GM12878 (cell line): ENCODE results near the gene GNB3. TPM values are rescaled to one million over a fixed set of nuclear protein-coding genes. Genes with fewer than 3 reads are reported as not detected.

Experiments used
- BCL11A ChIP-seq: IDR thresholded peaks from 2 replicates; pipeline ENCODE4 v1.6.1; 2011; ENCODE audit warnings: low read depth, low read length
- BMI1 ChIP-seq: fragments of 450-650 bp; IDR thresholded peaks from 2 replicates; pipeline ENCODE4 v1.6.1; 2016; ENCODE audit warnings: mild to moderate bottlenecking, moderate library complexity, borderline replicate concordance
- ESRRA ChIP-seq: IDR thresholded peaks from 2 replicates; pipeline ENCODE4 v1.6.1; 2012; ENCODE audit warnings: mild to moderate bottlenecking, low read length, improper control_type of control experiment
- ETV6 ChIP-seq, 2 experiments: fragments of 450-650 bp in 1 of 2; IDR thresholded peaks in 1 of 2; conservative IDR thresholded peaks in 1 of 2; 2 replicates each; pipeline ENCODE4 v1.6.1; 2014; ENCODE audit warnings: antibody characterized with exemption in 1 of 2, borderline replicate concordance in 1 of 2, low read depth in 1 of 2, mild to moderate bottlenecking in 1 of 2, moderate library complexity in 1 of 2
- JUND ChIP-seq: IDR thresholded peaks from 2 replicates; pipeline ENCODE4 v1.6.1; 2012; ENCODE audit warnings: low read depth, mild to moderate bottlenecking, low read length, improper control_type of control experiment, moderate library complexity
- MTA2 ChIP-seq: fragments of 450-650 bp; IDR thresholded peaks from 2 replicates; pipeline ENCODE4 v1.6.1; 2016; ENCODE audit warnings: low read depth, mild to moderate bottlenecking, moderate library complexity
- NR2C1 ChIP-seq: fragments of 450-650 bp; IDR thresholded peaks from 2 replicates; pipeline ENCODE4 v1.6.1; 2017; ENCODE audit warnings: antibody characterized with exemption, mild to moderate bottlenecking, moderate library complexity
- RAD21 ChIP-seq: IDR thresholded peaks from 2 replicates; pipeline ENCODE4 v1.6.1; 2011; ENCODE audit warnings: mild to moderate bottlenecking, low read depth, low read length, moderate library complexity; ENCODE audit not compliant: insufficient read depth
- RELA ChIP-seq: fragments of 450-650 bp; IDR thresholded peaks from 2 replicates; pipeline ENCODE4 v1.8.0; 2014; ENCODE audit warnings: borderline replicate concordance; ENCODE audit not compliant: partially characterized antibody
- SIX5 ChIP-seq: IDR thresholded peaks from 2 replicates; pipeline ENCODE4 v1.6.1; 2011; ENCODE audit warnings: mild to moderate bottlenecking, low read depth, low read length, moderate library complexity; ENCODE audit not compliant: severe bottlenecking
- SREBF1 ChIP-seq: IDR thresholded peaks from 2 replicates; pipeline ENCODE4 v1.6.1; 2012; ENCODE audit warnings: mild to moderate bottlenecking, low read length
- polyA plus RNA-seq, 11 experiments: library from polyadenylated mRNA; depleted of rRNA in 4 of 11; unstranded in 6 of 11; stranded (reverse) in 5 of 11; fragments of >200 nt; fragmentation: Nextera tagmentation in 4 of 11; fragmentation: Illumina TruSeq in 1 of 11; extraction: Ambion mirVana in 4 of 11; extraction: Trizol in 1 of 11; gene quantifications; 1 replicate in 1 of 11; 2 replicates in 10 of 11; pipeline versions ENCODE4 v1.2.1 to v1.2.3, GENCODE V29; 2011 to 2016; ENCODE audit warnings: inconsistent platforms in 2 of 11, missing spikeins in 2 of 11, low read depth in 1 of 11
- total RNA-seq, 4 experiments: library from RNA; depleted of rRNA in 3 of 4; stranded (reverse); fragments of >200 nt in 3 of 4; fragmentation: Illumina TruSeq in 1 of 4; extraction: Trizol in 1 of 4; gene quantifications; 2 replicates each; pipeline versions ENCODE4 v1.2.1 to v1.2.3, GENCODE V29; 2013 to 2021
- TF ChIP-seq, protein P1 (sequence below), 3 experiments: IDR thresholded peaks in 2 of 3; conservative IDR thresholded peaks in 1 of 3; 2 replicates each; pipeline ENCODE4 v1.5.1; 2011; ENCODE audit warnings: low read depth in 3 of 3, low read length in 3 of 3, mild to moderate bottlenecking in 3 of 3, control low read depth in 2 of 3, moderate library complexity in 2 of 3, inconsistent platforms in 1 of 3, mixed read lengths in 1 of 3; ENCODE audit not compliant: control insufficient read depth in 2 of 3, insufficient read depth in 1 of 3; ENCODE audit errors: extremely low read depth in 1 of 3
- TF ChIP-seq, protein P2 (sequence below): fragments of 450-650 bp; IDR thresholded peaks from 2 replicates; pipeline ENCODE4 v1.6.1; 2017; ENCODE audit warnings: mild to moderate bottlenecking, moderate library complexity
- TF ChIP-seq, protein P3 (sequence below): fragments of 450-650 bp; IDR thresholded peaks from 2 replicates; pipeline ENCODE4 v1.6.1; 2017; ENCODE audit warnings: mild to moderate bottlenecking, low read depth, inconsistent platforms; ENCODE audit not compliant: poor library complexity, severe bottlenecking
- TF ChIP-seq, protein P4 (sequence below): IDR thresholded peaks from 2 replicates; pipeline ENCODE4 v1.6.1; 2012; ENCODE audit warnings: low read depth, low read length, improper control_type of control experiment

Gene GNB3
- total and polyA plus RNA-seq, 10 of the 15 experiments (the other 5 are each of a cell fraction or from before 2014, with no cell fraction given) = 0.05 to 1.1 (median 0.36) TPM

DNA sequence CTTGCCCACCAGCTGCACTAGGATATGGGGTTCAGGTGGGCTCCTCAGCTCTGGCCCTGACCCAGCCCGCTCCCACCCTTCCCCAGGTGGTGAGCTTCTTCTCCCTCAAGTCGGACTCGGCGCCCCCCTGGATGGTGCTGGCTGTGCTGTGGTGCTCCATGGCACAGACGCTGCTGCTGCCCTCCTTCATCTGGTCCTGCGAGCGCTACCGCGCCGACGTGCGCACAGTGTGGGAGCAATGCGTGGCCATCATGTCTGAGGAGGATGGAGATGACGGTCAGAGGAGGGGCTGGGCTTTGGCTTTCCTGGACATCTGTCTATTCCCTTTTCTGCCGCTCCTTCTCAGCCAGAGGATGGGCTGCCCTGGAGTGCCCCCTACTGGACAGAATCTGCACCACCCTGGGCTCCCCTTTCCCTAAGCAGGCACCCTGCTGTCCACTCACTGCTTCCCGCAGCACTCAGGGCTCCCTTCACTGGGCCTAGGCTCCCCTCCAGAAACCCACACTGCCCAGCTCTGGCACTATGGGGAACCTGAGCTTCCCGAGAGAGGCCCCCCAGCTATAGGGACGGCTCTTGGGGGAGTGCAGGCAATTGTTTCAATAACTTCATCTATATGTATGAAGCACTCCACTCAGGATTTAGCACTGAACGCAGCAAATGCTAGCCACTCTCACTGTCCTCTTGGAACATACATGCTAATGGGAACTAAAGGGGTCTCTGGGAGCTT, 15.2 kb upstream of the GNB3 start (continued):
- TF ChIP-seq MTA2 = no peak
- no peak for TF ChIP-seq BCL11A
- TF ChIP-seq, protein P1, sequence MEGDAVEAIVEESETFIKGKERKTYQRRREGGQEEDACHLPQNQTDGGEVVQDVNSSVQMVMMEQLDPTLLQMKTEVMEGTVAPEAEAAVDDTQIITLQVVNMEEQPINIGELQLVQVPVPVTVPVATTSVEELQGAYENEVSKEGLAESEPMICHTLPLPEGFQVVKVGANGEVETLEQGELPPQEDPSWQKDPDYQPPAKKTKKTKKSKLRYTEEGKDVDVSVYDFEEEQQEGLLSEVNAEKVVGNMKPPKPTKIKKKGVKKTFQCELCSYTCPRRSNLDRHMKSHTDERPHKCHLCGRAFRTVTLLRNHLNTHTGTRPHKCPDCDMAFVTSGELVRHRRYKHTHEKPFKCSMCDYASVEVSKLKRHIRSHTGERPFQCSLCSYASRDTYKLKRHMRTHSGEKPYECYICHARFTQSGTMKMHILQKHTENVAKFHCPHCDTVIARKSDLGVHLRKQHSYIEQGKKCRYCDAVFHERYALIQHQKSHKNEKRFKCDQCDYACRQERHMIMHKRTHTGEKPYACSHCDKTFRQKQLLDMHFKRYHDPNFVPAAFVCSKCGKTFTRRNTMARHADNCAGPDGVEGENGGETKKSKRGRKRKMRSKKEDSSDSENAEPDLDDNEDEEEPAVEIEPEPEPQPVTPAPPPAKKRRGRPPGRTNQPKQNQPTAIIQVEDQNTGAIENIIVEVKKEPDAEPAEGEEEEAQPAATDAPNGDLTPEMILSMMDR (IDR thresholded peaks at IDR 0.05 in 2 of 3, conservative IDR thresholded peaks at IDR 0.05 in 1 of 3; ENCODE audit: control insufficient read depth in 2 of 3, extremely low read depth in 1 of 3, insufficient read depth in 1 of 3, low read depth in 3 of 3, low read length in 3 of 3) = peak; percentile 90 to 96 (median 92)
- TF ChIP-seq SIX5 = no peak
- no peak for TF ChIP-seq BMI1
- no peak for TF ChIP-seq SREBF1
- no peak for TF ChIP-seq ETV6 (conservative IDR thresholded peaks at IDR 0.05 in 1 of 2, IDR thresholded peaks at IDR 0.05 in 1 of 2; ENCODE audit: borderline replicate concordance in 1 of 2, low read depth in 1 of 2)
- peak; percentile 86 for TF ChIP-seq RAD21
- TF ChIP-seq ESRRA = no peak
- TF ChIP-seq, protein P2, sequence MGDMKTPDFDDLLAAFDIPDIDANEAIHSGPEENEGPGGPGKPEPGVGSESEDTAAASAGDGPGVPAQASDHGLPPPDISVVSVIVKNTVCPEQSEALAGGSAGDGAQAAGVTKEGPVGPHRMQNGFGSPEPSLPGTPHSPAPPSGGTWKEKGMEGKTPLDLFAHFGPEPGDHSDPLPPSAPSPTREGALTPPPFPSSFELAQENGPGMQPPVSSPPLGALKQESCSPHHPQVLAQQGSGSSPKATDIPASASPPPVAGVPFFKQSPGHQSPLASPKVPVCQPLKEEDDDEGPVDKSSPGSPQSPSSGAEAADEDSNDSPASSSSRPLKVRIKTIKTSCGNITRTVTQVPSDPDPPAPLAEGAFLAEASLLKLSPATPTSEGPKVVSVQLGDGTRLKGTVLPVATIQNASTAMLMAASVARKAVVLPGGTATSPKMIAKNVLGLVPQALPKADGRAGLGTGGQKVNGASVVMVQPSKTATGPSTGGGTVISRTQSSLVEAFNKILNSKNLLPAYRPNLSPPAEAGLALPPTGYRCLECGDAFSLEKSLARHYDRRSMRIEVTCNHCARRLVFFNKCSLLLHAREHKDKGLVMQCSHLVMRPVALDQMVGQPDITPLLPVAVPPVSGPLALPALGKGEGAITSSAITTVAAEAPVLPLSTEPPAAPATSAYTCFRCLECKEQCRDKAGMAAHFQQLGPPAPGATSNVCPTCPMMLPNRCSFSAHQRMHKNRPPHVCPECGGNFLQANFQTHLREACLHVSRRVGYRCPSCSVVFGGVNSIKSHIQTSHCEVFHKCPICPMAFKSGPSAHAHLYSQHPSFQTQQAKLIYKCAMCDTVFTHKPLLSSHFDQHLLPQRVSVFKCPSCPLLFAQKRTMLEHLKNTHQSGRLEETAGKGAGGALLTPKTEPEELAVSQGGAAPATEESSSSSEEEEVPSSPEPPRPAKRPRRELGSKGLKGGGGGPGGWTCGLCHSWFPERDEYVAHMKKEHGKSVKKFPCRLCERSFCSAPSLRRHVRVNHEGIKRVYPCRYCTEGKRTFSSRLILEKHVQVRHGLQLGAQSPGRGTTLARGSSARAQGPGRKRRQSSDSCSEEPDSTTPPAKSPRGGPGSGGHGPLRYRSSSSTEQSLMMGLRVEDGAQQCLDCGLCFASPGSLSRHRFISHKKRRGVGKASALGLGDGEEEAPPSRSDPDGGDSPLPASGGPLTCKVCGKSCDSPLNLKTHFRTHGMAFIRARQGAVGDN = no peak
- TF ChIP-seq JUND = no peak
- TF ChIP-seq, protein P3, sequence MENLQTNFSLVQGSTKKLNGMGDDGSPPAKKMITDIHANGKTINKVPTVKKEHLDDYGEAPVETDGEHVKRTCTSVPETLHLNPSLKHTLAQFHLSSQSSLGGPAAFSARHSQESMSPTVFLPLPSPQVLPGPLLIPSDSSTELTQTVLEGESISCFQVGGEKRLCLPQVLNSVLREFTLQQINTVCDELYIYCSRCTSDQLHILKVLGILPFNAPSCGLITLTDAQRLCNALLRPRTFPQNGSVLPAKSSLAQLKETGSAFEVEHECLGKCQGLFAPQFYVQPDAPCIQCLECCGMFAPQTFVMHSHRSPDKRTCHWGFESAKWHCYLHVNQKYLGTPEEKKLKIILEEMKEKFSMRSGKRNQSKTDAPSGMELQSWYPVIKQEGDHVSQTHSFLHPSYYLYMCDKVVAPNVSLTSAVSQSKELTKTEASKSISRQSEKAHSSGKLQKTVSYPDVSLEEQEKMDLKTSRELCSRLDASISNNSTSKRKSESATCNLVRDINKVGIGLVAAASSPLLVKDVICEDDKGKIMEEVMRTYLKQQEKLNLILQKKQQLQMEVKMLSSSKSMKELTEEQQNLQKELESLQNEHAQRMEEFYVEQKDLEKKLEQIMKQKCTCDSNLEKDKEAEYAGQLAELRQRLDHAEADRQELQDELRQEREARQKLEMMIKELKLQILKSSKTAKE = no peak
- TF ChIP-seq, protein P4, sequence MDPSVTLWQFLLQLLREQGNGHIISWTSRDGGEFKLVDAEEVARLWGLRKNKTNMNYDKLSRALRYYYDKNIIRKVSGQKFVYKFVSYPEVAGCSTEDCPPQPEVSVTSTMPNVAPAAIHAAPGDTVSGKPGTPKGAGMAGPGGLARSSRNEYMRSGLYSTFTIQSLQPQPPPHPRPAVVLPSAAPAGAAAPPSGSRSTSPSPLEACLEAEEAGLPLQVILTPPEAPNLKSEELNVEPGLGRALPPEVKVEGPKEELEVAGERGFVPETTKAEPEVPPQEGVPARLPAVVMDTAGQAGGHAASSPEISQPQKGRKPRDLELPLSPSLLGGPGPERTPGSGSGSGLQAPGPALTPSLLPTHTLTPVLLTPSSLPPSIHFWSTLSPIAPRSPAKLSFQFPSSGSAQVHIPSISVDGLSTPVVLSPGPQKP = no peak
- TF ChIP-seq NR2C1 = no peak
- peak; percentile 32 for TF ChIP-seq RELA
